Tibial nerve (tissue), 4 donors: Measurements from ENCODE around the gene INSIG1. TPM values are rescaled to one million over a fixed set of nuclear protein-coding genes. Genes with fewer than 3 reads are reported as not detected.
A peak's percentile ranks its signal among the peaks of the same experiment; 100 is the strongest.

Experiments
- DNase-seq, 2 donors: peaks; one replicate each; pipeline ENCODE4 v3.0.0-alpha.2; 2019; ENCODE audit warnings: low spot score in 2 of 2
- H3K27ac ChIP-seq, 4 donors: fragments of 200-600 bp; sonication (generic) in 3 of 4; one replicate each; pipeline ENCODE4 v1.5.1; 2017 to 2019; ENCODE audit warnings: mild to moderate bottlenecking in 1 of 4
- H3K27me3 ChIP-seq, 2 donors: fragments of 200-600 bp; sonication (generic) in 1 of 2; one replicate each; pipeline versions ENCODE4 v1.5.1 to v1.6.0; 2017 to 2019
- H3K36me3 ChIP-seq, 3 donors: fragments of 200-600 bp; sonication (generic); one replicate each; pipeline ENCODE4 v1.5.1; 2018 to 2019
- H3K4me1 ChIP-seq, 4 donors: fragments of 200-600 bp; sonication (generic) in 3 of 4; one replicate each; pipeline ENCODE4 v1.5.1; 2017 to 2019
- H3K4me3 ChIP-seq, 4 donors: fragments of 200-600 bp; sonication (generic) in 3 of 4; one replicate each; pipeline ENCODE4 v1.5.1; 2017 to 2019; ENCODE audit warnings: mild to moderate bottlenecking in 1 of 4, moderate library complexity in 1 of 4
- H3K9me3 ChIP-seq, 4 donors: fragments of 200-600 bp; sonication (generic) in 3 of 4; one replicate each; pipeline ENCODE4 v1.5.1; 2017 to 2019
- EP300 ChIP-seq, 2 donors: sonication (generic); formaldehyde crosslinking; IDR thresholded peaks; one replicate each; pipeline ENCODE4 v1.6.1; 2017; ENCODE audit warnings: antibody characterized with exemption in 2 of 2, mild to moderate bottlenecking in 1 of 2
- POLR2A ChIP-seq, 2 donors: fragments of 450-650 bp; IDR thresholded peaks; one replicate each; pipeline ENCODE4 v1.6.1; 2017; ENCODE audit warnings: antibody characterized with exemption in 2 of 2, mild to moderate bottlenecking in 2 of 2, moderate library complexity in 2 of 2
- WGBS, 2 donors: methylation state at CpG; one replicate each; pipeline ENCODE4 v1.1.5; 2018; 5-methylcytosine and 5-hydroxymethylcytosine counted together
- total RNA-seq, 4 donors: library from RNA; depleted of rRNA; stranded (reverse); fragments of >200 nt; gene quantifications; one replicate each; pipeline ENCODE4 v1.1.0, GENCODE V29; 2016
- TF ChIP-seq, protein P1 (sequence below), 5 experiments: fragments of 200-600 bp in 3 of 5; fragments of 450-650 bp in 2 of 5; sonication (generic) in 3 of 5; IDR thresholded peaks; one replicate each; pipeline ENCODE4 v1.5.1; 2016 to 2019; ENCODE audit warnings: antibody characterized with exemption in 5 of 5, mild to moderate bottlenecking in 3 of 5, moderate library complexity in 2 of 5

The INSIG1 gene
- total RNA-seq, 4 donors from 2014 or later = 66.9 to 91.7 (median 80.5) TPM

- peaks cover 0 to 29% (median 11%) of the 10 kb centered on the region in 4 donors for H3K4me1 ChIP-seq
- H3K4me3 ChIP-seq = peak overlapping the region in 2 of 4 donors; percentile 12 to 26
- no peaks in the 10 kb centered on the region for H3K36me3 ChIP-seq
- peak in 1 of 2 donors; percentile 78 for TF ChIP-seq EP300 (IDR thresholded peaks at IDR 0.05)
- TF ChIP-seq POLR2A (IDR thresholded peaks at IDR 0.05) = no peak
- TF ChIP-seq, protein P1, sequence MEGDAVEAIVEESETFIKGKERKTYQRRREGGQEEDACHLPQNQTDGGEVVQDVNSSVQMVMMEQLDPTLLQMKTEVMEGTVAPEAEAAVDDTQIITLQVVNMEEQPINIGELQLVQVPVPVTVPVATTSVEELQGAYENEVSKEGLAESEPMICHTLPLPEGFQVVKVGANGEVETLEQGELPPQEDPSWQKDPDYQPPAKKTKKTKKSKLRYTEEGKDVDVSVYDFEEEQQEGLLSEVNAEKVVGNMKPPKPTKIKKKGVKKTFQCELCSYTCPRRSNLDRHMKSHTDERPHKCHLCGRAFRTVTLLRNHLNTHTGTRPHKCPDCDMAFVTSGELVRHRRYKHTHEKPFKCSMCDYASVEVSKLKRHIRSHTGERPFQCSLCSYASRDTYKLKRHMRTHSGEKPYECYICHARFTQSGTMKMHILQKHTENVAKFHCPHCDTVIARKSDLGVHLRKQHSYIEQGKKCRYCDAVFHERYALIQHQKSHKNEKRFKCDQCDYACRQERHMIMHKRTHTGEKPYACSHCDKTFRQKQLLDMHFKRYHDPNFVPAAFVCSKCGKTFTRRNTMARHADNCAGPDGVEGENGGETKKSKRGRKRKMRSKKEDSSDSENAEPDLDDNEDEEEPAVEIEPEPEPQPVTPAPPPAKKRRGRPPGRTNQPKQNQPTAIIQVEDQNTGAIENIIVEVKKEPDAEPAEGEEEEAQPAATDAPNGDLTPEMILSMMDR (IDR thresholded peaks at IDR 0.05) = no peak
- WGBS, 2 donors = 45 to 60% methylated on average over 23 to 24 of the region's 30 CpGs
- H3K27ac ChIP-seq = peak overlapping the region; percentile 71 to 89 (median 80)
- H3K27me3 ChIP-seq = no peaks in the 10 kb centered on the region
- H3K9me3 ChIP-seq = no peaks in the 10 kb centered on the region
- DNase-seq = peak; percentile 61 to 73
These were observed 40.0 kb upstream of the INSIG1 start for GRCh38 chr7:155257482-155258225.

- peaks cover 0 to 29% (median 11%) of the 10 kb centered on the region in 4 donors for H3K4me1 ChIP-seq
- peak in 1 of 2 donors; percentile 66 for DNase-seq
- H3K27me3 ChIP-seq = no peaks in the 10 kb centered on the region
- TF ChIP-seq EP300 (IDR thresholded peaks at IDR 0.05) = peak in 1 of 2 donors; percentile 63
- TF ChIP-seq POLR2A (IDR thresholded peaks at IDR 0.05) = no peak
- TF ChIP-seq, protein P1 (IDR thresholded peaks at IDR 0.05) = no peak
- WGBS, 2 donors = 38 to 47% methylated on average over 2 to 3 of the region's 3 CpGs
- H3K4me3 ChIP-seq = no peak overlapping the region
- H3K27ac ChIP-seq = peak overlapping the region; percentile 71 to 89 (median 80)
- no peaks in the 10 kb centered on the region for H3K36me3 ChIP-seq
- H3K9me3 ChIP-seq = no peaks in the 10 kb centered on the region
These were observed 39.5 kb upstream of the INSIG1 start for GRCh38 chr7:155258226-155258560.

- no peak for TF ChIP-seq POLR2A (IDR thresholded peaks at IDR 0.05)
- Histone ChIP-seq H3K36me3 (no peaks in the 10 kb centered on the region), H3K27me3 (no peaks in the 10 kb centered on the region), H3K27ac (no peak overlapping the region), H3K4me3 (no peak overlapping the region), H3K9me3 (no peaks in the 10 kb centered on the region), H3K4me1 (peaks cover 0 to 29% (median 11%) of the 10 kb centered on the region in 4 donors)
- 80 to 82% methylated on average over 8 to 13 of the region's 13 CpGs for WGBS, 2 donors
- DNase-seq = no peak
These were observed 37.7 kb upstream of the INSIG1 start for GRCh38 chr7:155259866-155260497.

DNA sequence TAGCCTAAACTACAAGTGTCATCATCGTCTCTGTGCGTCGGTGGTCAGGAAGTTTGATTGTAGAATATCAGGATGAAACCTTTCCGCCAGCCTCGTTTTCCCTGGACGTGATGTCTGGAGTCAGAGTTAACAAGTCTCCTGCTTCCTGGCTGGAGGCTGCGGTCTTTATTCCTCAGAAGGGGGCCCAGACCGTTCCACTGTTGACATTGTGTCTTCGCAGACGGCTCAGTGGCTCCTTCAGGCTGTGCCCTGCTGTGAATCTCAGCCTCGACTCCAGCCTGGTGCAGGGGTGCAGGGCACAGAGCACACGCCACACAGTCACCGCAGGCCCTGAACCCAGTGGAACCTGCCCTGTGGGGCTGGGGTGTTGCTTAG lies 37.2 kb upstream of the INSIG1 start:
- DNase-seq = no peak
- H3K9me3 ChIP-seq = no peaks in the 10 kb centered on the region
- no peak overlapping the region for H3K4me3 ChIP-seq
- no peaks in the 10 kb centered on the region for H3K36me3 ChIP-seq
- H3K27ac ChIP-seq = no peak overlapping the region
- peaks cover 0 to 29% (median 11%) of the 10 kb centered on the region in 4 donors for H3K4me1 ChIP-seq
- no peaks in the 10 kb centered on the region for H3K27me3 ChIP-seq
- WGBS, 2 donors = 83 to 91% methylated on average over 13 of the region's 13 CpGs
- TF ChIP-seq POLR2A (IDR thresholded peaks at IDR 0.05) = no peak
- TF ChIP-seq, protein P1 (IDR thresholded peaks at IDR 0.05) = no peak
- TF ChIP-seq EP300 (IDR thresholded peaks at IDR 0.05) = no peak

DNA sequence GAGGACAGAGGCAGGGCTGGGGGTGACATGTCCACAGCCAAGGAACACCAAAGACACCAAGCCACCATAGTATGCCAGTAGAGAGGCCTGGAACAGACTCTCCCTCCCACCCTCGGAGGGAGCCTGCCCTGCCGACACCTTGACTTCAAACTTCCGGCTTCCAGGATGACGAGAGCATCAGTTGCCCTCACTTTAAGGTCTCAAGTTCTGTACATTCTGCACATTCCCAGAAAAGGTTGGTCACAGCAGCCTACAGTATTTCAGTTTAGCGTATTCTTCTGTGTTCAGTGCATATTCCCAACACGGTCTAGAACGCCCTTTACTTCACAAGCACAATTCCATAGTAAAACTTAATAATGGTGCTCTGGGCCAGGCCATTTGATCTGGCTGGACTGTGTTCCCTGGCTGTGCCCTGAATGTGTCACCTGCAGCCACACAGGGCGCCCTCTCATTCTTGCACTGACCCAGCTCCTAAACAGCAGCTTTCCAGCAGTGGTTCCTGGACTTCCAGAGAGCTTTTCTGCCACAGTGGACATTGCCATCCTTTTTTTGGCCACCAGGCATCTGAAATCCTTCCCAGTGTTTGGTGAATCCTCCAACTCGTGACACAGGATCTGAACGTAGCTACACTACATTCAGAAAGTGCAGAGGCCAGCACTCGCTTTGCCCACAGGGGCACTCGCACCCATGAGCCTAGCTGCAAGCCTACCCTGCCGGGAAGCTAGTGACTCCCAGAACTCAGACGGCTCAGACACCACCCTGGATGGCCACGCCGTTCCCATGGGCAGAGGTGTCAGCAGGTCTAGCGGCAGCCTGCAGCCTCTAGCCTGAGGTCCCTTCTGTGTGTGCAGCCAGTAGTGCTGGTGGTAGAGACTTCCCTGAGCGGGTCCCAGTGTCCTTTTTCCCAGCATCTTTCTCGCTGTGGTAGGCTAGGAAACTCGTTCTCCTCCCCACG lies 36.4 kb upstream of the INSIG1 start:
- TF ChIP-seq EP300 (IDR thresholded peaks at IDR 0.05) (no peak), POLR2A (IDR thresholded peaks at IDR 0.05) (no peak)
- TF ChIP-seq, protein P1 (IDR thresholded peaks at IDR 0.05) = no peak
- no peaks in the 10 kb centered on the region for H3K36me3 ChIP-seq
- no peak overlapping the region for H3K27ac ChIP-seq
- DNase-seq = no peak
- 86 to 91% methylated on average over 18 to 21 of the region's 21 CpGs for WGBS, 2 donors
- H3K4me1 ChIP-seq = peaks cover 0 to 24% (median 8%) of the 10 kb centered on the region in 4 donors
- no peaks in the 10 kb centered on the region for H3K27me3 ChIP-seq
- H3K4me3 ChIP-seq = no peak overlapping the region
- no peaks in the 10 kb centered on the region for H3K9me3 ChIP-seq
